ENCODE data around the gene AGBL5. TPM values are rescaled to one million over a fixed set of nuclear protein-coding genes. Genes with fewer than 3 reads are reported as not detected.

The AGBL5 gene
- total and polyA plus RNA-seq, 2 donors (not counting 1 experiment from before 2014, with no cell fraction given): 19.8 to 20.9 TPM

DNA sequence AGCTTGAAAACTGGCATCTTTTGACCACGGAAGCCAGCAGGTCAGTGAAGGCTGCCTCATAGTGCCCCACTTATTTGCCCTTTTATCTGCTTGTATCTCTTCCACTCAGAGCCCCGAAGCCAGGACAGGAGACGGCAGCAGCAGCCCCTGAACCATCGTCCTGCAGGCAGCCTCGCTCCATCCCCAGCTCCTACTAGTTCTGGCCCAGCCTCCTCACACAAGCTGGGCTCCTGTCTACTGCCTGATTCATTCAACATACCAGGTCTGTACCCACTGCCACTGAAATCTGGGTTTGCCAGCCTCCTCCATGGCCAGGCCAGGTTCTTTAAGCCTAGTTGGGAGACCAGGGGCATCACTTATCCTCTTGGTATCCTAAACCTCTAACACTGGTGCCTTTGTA is 15.9 kb downstream of the AGBL5 start:
- DNase-seq (ENCODE audit: low read depth in 2 of 2): no peak
- Histone ChIP-seq H3K9me3 (ENCODE audit: control insufficient read depth, insufficient read depth, low read depth, low read length) (no peaks in the 10 kb centered on the region), H2AFZ (ENCODE audit: low read length) (no peak overlapping the region), H3K4me2 (ENCODE audit: extremely low read depth, insufficient read depth, low read length) (no peak overlapping the region), H4K20me1 (ENCODE audit: control insufficient read depth, extremely low read depth, insufficient read depth, low read length) (no peaks in the 10 kb centered on the region), H3K79me2 (ENCODE audit: control insufficient read depth, insufficient read depth, low read length) (peaks cover 40% of the 10 kb centered on the region), H3K4me3 (replicated peaks in 1 of 4; ENCODE audit: control extremely low read depth in 1 of 4, insufficient read depth in 1 of 4, low read depth in 3 of 4, low read length in 4 of 4) (no peak overlapping the region), H3K4me1 (ENCODE audit: control insufficient read depth, extremely low read depth, insufficient read depth, low read length) (peaks cover 9% of the 10 kb centered on the region), H3K27me3 (ENCODE audit: control insufficient read depth, insufficient read depth, low read length) (no peaks in the 10 kb centered on the region), H3K36me3 (ENCODE audit: control insufficient read depth, insufficient read depth, low read length) (peaks cover 26% of the 10 kb centered on the region), H3K27ac (ENCODE audit: insufficient read depth, low read length) (no peak overlapping the region), H3K9ac (ENCODE audit: insufficient read depth, low read length) (no peak overlapping the region)
- TF ChIP-seq, protein P1, sequence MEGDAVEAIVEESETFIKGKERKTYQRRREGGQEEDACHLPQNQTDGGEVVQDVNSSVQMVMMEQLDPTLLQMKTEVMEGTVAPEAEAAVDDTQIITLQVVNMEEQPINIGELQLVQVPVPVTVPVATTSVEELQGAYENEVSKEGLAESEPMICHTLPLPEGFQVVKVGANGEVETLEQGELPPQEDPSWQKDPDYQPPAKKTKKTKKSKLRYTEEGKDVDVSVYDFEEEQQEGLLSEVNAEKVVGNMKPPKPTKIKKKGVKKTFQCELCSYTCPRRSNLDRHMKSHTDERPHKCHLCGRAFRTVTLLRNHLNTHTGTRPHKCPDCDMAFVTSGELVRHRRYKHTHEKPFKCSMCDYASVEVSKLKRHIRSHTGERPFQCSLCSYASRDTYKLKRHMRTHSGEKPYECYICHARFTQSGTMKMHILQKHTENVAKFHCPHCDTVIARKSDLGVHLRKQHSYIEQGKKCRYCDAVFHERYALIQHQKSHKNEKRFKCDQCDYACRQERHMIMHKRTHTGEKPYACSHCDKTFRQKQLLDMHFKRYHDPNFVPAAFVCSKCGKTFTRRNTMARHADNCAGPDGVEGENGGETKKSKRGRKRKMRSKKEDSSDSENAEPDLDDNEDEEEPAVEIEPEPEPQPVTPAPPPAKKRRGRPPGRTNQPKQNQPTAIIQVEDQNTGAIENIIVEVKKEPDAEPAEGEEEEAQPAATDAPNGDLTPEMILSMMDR (conservative IDR thresholded peaks at IDR 0.05 in 1 of 2, IDR thresholded peaks at IDR 0.05 in 1 of 2; ENCODE audit: low read depth in 1 of 2, low read length in 2 of 2): no peak
- no peak for TF ChIP-seq EZH2 (IDR thresholded peaks at IDR 0.05; ENCODE audit: low read length, missing control alignments)

DNA sequence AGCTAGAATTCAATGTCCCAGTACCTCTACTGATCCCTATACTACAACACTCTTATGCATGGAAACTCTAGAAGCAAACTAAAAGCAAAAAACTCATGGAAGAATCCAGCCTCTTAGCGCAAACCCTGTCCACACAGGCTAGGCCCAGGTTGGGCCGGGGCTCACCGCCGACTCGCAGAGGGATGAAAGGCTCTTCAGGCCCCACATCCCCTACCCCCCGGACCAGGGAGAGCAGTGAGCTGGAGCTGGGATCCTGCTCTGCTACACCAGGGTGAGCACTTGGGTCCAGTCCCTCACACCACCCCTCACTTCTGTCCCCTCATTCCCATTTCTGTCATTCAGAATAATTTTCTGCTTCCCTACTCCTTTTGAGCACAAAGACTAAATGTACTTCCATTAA is 18.0 kb downstream of the AGBL5 start:
- Histone ChIP-seq H2AFZ (ENCODE audit: low read length) (no peak overlapping the region), H3K36me3 (ENCODE audit: control insufficient read depth, insufficient read depth, low read length) (peaks cover 23% of the 10 kb centered on the region), H3K27me3 (ENCODE audit: control insufficient read depth, insufficient read depth, low read length) (no peaks in the 10 kb centered on the region), H3K9ac (ENCODE audit: insufficient read depth, low read length) (no peak overlapping the region), H3K4me2 (ENCODE audit: extremely low read depth, insufficient read depth, low read length) (no peak overlapping the region), H4K20me1 (ENCODE audit: control insufficient read depth, extremely low read depth, insufficient read depth, low read length) (no peaks in the 10 kb centered on the region), H3K4me3 (replicated peaks in 1 of 4; ENCODE audit: control extremely low read depth in 1 of 4, insufficient read depth in 1 of 4, low read depth in 3 of 4, low read length in 4 of 4) (peak overlapping the region in 1 of 4 experiments; percentile 100), H3K27ac (ENCODE audit: insufficient read depth, low read length) (no peak overlapping the region), H3K9me3 (ENCODE audit: control insufficient read depth, insufficient read depth, low read depth, low read length) (no peaks in the 10 kb centered on the region), H3K4me1 (ENCODE audit: control insufficient read depth, extremely low read depth, insufficient read depth, low read length) (peaks cover 11% of the 10 kb centered on the region), H3K79me2 (ENCODE audit: control insufficient read depth, insufficient read depth, low read length) (peaks cover 40% of the 10 kb centered on the region)
- TF ChIP-seq, protein P1 (conservative IDR thresholded peaks at IDR 0.05 in 1 of 2, IDR thresholded peaks at IDR 0.05 in 1 of 2; ENCODE audit: low read depth in 1 of 2, low read length in 2 of 2): no peak
- TF ChIP-seq EZH2 (IDR thresholded peaks at IDR 0.05; ENCODE audit: low read length, missing control alignments): no peak
- no peak for DNase-seq (ENCODE audit: low read depth in 2 of 2)

DNA sequence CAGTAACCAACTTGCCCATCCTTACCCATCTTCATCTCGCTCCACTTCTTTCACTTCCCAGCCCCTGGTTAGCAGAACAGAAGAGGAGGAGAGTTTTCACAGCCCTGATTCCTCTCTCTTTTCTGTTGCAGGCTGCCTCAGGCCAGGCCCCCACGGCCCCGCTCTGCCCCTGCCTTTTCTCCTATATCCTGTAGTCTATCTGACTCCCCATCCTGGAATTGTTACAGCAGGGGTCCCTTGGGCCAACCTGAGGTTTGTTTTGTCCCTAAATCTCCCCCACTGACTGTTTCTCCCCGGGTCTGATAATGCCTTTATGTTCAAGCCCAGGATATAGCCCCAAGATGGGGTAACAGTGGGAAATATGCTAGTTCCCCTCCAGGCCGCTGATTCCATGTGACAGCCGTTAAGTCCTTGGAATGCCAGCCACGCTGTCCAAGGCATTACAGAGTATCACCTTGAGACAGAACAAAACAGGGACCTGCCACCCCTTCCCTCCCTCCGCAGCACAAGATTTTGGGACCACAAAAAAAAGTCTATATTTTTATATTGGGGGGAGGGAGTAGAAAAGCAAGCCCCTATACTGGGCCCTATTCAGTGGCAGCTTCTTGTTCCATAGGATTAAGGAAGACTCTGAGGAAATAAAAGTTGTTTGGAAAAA is 18.6 kb downstream of the AGBL5 start:
- Histone ChIP-seq H3K36me3 (ENCODE audit: control insufficient read depth, insufficient read depth, low read length) (peaks cover 20% of the 10 kb centered on the region), H3K4me3 (replicated peaks in 1 of 4; ENCODE audit: control extremely low read depth in 1 of 4, insufficient read depth in 1 of 4, low read depth in 3 of 4, low read length in 4 of 4) (peak overlapping the region; percentile 79 to 100 (median 96)), H3K4me2 (ENCODE audit: extremely low read depth, insufficient read depth, low read length) (peak overlapping the region; percentile 93), H3K79me2 (ENCODE audit: control insufficient read depth, insufficient read depth, low read length) (peaks cover 40% of the 10 kb centered on the region), H3K9ac (ENCODE audit: insufficient read depth, low read length) (no peak overlapping the region), H4K20me1 (ENCODE audit: control insufficient read depth, extremely low read depth, insufficient read depth, low read length) (no peaks in the 10 kb centered on the region), H3K27me3 (ENCODE audit: control insufficient read depth, insufficient read depth, low read length) (no peaks in the 10 kb centered on the region), H3K4me1 (ENCODE audit: control insufficient read depth, extremely low read depth, insufficient read depth, low read length) (peaks cover 17% of the 10 kb centered on the region), H3K27ac (ENCODE audit: insufficient read depth, low read length) (peak overlapping the region; percentile 87), H2AFZ (ENCODE audit: low read length) (no peak overlapping the region), H3K9me3 (ENCODE audit: control insufficient read depth, insufficient read depth, low read depth, low read length) (no peaks in the 10 kb centered on the region)
- TF ChIP-seq, protein P1 (conservative IDR thresholded peaks at IDR 0.05 in 1 of 2, IDR thresholded peaks at IDR 0.05 in 1 of 2; ENCODE audit: low read depth in 1 of 2, low read length in 2 of 2): no peak
- no peak for TF ChIP-seq EZH2 (IDR thresholded peaks at IDR 0.05; ENCODE audit: low read length, missing control alignments)
- DNase-seq (ENCODE audit: low read depth in 2 of 2): no peak

Data from fibroblast of lung (primary cell).